Mesenchymal stem cell (in vitro differentiated cells and primary cell): ENCODE measurements around the gene PCMTD2.

Source experiments
- DNase-seq: peaks from one replicate; pipeline ENCODE4 v3.0.0-alpha.2; 2013
- H2AFZ ChIP-seq: one replicate; pipeline ENCODE4 v1.6.1; 2013; ENCODE audit warnings: low read depth, mild to moderate bottlenecking, control low read depth, inconsistent platforms, low read length, moderate library complexity
- H2AK5ac ChIP-seq: 2 replicates; pipeline ENCODE4 v1.6.1; 2013; ENCODE audit warnings: low read length, moderate library complexity, mild to moderate bottlenecking, inconsistent platforms; ENCODE audit not compliant: severe bottlenecking
- H2BK120ac ChIP-seq: one replicate; pipeline ENCODE4 v1.6.1; 2013; ENCODE audit warnings: low read depth, mild to moderate bottlenecking, inconsistent platforms, low read length, moderate library complexity
- H2BK12ac ChIP-seq, 2 experiments: one replicate each; pipeline ENCODE4 v1.6.1; 2013; ENCODE audit warnings: inconsistent platforms in 2 of 2, low read length in 2 of 2, mild to moderate bottlenecking in 2 of 2, moderate library complexity in 2 of 2, control low read depth in 1 of 2
- H2BK15ac ChIP-seq: one replicate; pipeline ENCODE4 v1.6.1; 2013; ENCODE audit warnings: mild to moderate bottlenecking, low read depth, inconsistent platforms; ENCODE audit not compliant: poor library complexity, severe bottlenecking
- H2BK5ac ChIP-seq: 2 replicates; pipeline ENCODE4 v1.6.1; 2013; ENCODE audit warnings: low read depth, mild to moderate bottlenecking, low read length, control low read depth, inconsistent platforms; ENCODE audit not compliant: poor library complexity, severe bottlenecking
- H3K14ac ChIP-seq, 2 experiments: one replicate each; pipeline ENCODE4 v1.6.1; 2013; ENCODE audit warnings: inconsistent platforms in 2 of 2, low read length in 2 of 2, control low read depth in 1 of 2, mild to moderate bottlenecking in 1 of 2, moderate library complexity in 1 of 2
- H3K18ac ChIP-seq, 2 experiments: one replicate each; pipeline ENCODE4 v1.6.1; 2013; ENCODE audit warnings: inconsistent platforms in 2 of 2, low read length in 2 of 2, control low read depth in 1 of 2, low read depth in 1 of 2, mild to moderate bottlenecking in 1 of 2
- H3K23ac ChIP-seq, 2 experiments: one replicate each; pipeline ENCODE4 v1.6.1; 2013; ENCODE audit warnings: inconsistent platforms in 2 of 2, low read length in 2 of 2, mild to moderate bottlenecking in 2 of 2, moderate library complexity in 2 of 2, control low read depth in 1 of 2
- H3K27ac ChIP-seq: 2 replicates; pipeline ENCODE4 v1.5.1; 2013; ENCODE audit warnings: mild to moderate bottlenecking, moderate library complexity, low read length, control low read depth, inconsistent platforms; ENCODE audit not compliant: poor library complexity, severe bottlenecking
- H3K27me3 ChIP-seq, 2 experiments: 2 replicates each; pipeline versions ENCODE4 v1.6.1 to v1.7.0; 2013; ENCODE audit warnings: low read length in 2 of 2, mild to moderate bottlenecking in 2 of 2, moderate library complexity in 2 of 2, control low read depth in 1 of 2, inconsistent platforms in 1 of 2; ENCODE audit not compliant: control insufficient read depth in 1 of 2, insufficient read depth in 1 of 2
- H3K36me3 ChIP-seq, 2 experiments: 2 replicates each; pipeline versions ENCODE4 v1.6.1 to v1.7.0; 2013; ENCODE audit warnings: low read length in 2 of 2, control low read depth in 1 of 2, inconsistent platforms in 1 of 2, low read depth in 1 of 2, mild to moderate bottlenecking in 1 of 2; ENCODE audit not compliant: insufficient read depth in 2 of 2, control insufficient read depth in 1 of 2
- H3K4ac ChIP-seq, 2 experiments: one replicate each; pipeline ENCODE4 v1.6.1; 2013; ENCODE audit warnings: inconsistent platforms in 2 of 2, low read length in 2 of 2, mild to moderate bottlenecking in 2 of 2, moderate library complexity in 2 of 2, control low read depth in 1 of 2, low read depth in 1 of 2
- H3K4me1 ChIP-seq: 2 replicates; pipeline ENCODE4 v1.6.1; 2013; ENCODE audit warnings: low read depth, low read length, control low read depth; ENCODE audit not compliant: control insufficient read depth, insufficient read depth
- H3K4me2 ChIP-seq: 2 replicates; pipeline ENCODE4 v1.6.1; 2013; ENCODE audit warnings: low read length, mild to moderate bottlenecking, inconsistent platforms; ENCODE audit not compliant: poor library complexity, severe bottlenecking
- H3K4me3 ChIP-seq, 2 experiments: 2 replicates each; pipeline versions ENCODE4 v1.5.1 to v1.7.0; 2013; ENCODE audit warnings: low read length in 2 of 2, mild to moderate bottlenecking in 2 of 2, control low read depth in 1 of 2, low read depth in 1 of 2; ENCODE audit not compliant: insufficient read depth in 1 of 2
- H3K79me1 ChIP-seq: replicated peaks from 2 replicates; pipeline ENCODE4 v1.6.1; 2013; ENCODE audit warnings: mild to moderate bottlenecking, control low read depth, low read length, inconsistent platforms; ENCODE audit not compliant: poor library complexity, severe bottlenecking
- H3K9ac ChIP-seq: 2 replicates; pipeline ENCODE4 v1.7.0; 2013; ENCODE audit warnings: mild to moderate bottlenecking, low read length, moderate library complexity
- H3K9me3 ChIP-seq: 2 replicates; pipeline ENCODE4 v1.7.0; 2013; ENCODE audit warnings: mild to moderate bottlenecking, low read length; ENCODE audit not compliant: control insufficient read depth
- H4K8ac ChIP-seq: one replicate; pipeline ENCODE4 v1.6.1; 2013; ENCODE audit warnings: inconsistent platforms, mild to moderate bottlenecking, low read length, moderate library complexity
- H4K91ac ChIP-seq: one replicate; pipeline ENCODE4 v1.6.1; 2013; ENCODE audit warnings: mild to moderate bottlenecking, low read length, inconsistent platforms
- WGBS: methylation state at CpG from one replicate; pipeline ENCODE4 v1.1.7; 2013; ENCODE audit warnings: mixed read lengths; 5-methylcytosine and 5-hydroxymethylcytosine counted together

Gene PCMTD2

GRCh38 chr20:64230461-64231145 is 24.9 kb upstream of the PCMTD2 start:
- no peaks in the 10 kb centered on the region for H3K9me3 ChIP-seq
- no peak overlapping the region for H3K4ac ChIP-seq
- WGBS: 84% methylated on average over 22 of the region's 22 CpGs
- H2AK5ac ChIP-seq: no peak overlapping the region
- no peak overlapping the region for H2BK12ac ChIP-seq
- no peaks in the 10 kb centered on the region for H3K79me1 ChIP-seq
- no peak for DNase-seq
- H3K27ac ChIP-seq: no peak overlapping the region
- H3K14ac ChIP-seq: no peak overlapping the region
- no peak overlapping the region for H3K9ac ChIP-seq
- H2BK5ac ChIP-seq: no peak overlapping the region
- peaks cover 4 to 56% of the 10 kb centered on the region in 2 experiments for H3K27me3 ChIP-seq
- no peak overlapping the region for H2AFZ ChIP-seq
- H3K23ac ChIP-seq: no peak overlapping the region
- H3K4me1 ChIP-seq: no peaks in the 10 kb centered on the region
- H2BK120ac ChIP-seq: no peak overlapping the region
- no peak overlapping the region for H4K8ac ChIP-seq
- no peak overlapping the region for H4K91ac ChIP-seq
- H3K4me3 ChIP-seq: no peak overlapping the region
- no peak overlapping the region for H3K4me2 ChIP-seq
- H2BK15ac ChIP-seq: no peak overlapping the region
- H3K36me3 ChIP-seq: no peaks in the 10 kb centered on the region
- no peak overlapping the region for H3K18ac ChIP-seq

GRCh38 chr20:64231621-64232550 is 23.7 kb upstream of the PCMTD2 start:
- Histone ChIP-seq H3K18ac (no peak overlapping the region), H3K27ac (no peak overlapping the region)

GRCh38 chr20:64232794-64233193 is 22.8 kb upstream of the PCMTD2 start:
- Histone ChIP-seq H2BK12ac (no peak overlapping the region), H3K18ac (no peak overlapping the region), H2AFZ (no peak overlapping the region), H3K9ac (no peak overlapping the region), H3K14ac (no peak overlapping the region), H3K9me3 (no peaks in the 10 kb centered on the region), H3K4ac (no peak overlapping the region), H3K4me1 (no peaks in the 10 kb centered on the region), H2AK5ac (no peak overlapping the region), H3K4me3 (no peak overlapping the region), H2BK120ac (no peak overlapping the region), H3K23ac (no peak overlapping the region), H3K79me1 (no peaks in the 10 kb centered on the region), H3K36me3 (no peaks in the 10 kb centered on the region), H3K27me3 (peaks cover 13 to 51% of the 10 kb centered on the region in 2 experiments), H4K8ac (no peak overlapping the region), H3K4me2 (no peak overlapping the region), H2BK15ac (no peak overlapping the region), H4K91ac (no peak overlapping the region), H2BK5ac (no peak overlapping the region), H3K27ac (no peak overlapping the region)
- WGBS: 90% methylated on average over 3 of the region's 3 CpGs
- DNase-seq: no peak

More at GRCh38 chr20:64231621-64232550, 23.7 kb upstream of the PCMTD2 start:
- Histone ChIP-seq H2BK15ac (no peak overlapping the region), H3K4me1 (no peaks in the 10 kb centered on the region), H3K36me3 (no peaks in the 10 kb centered on the region), H3K4me2 (no peak overlapping the region), H3K79me1 (no peaks in the 10 kb centered on the region), H3K4ac (no peak overlapping the region), H3K27me3 (peaks cover 9 to 52% of the 10 kb centered on the region in 2 experiments), H2BK12ac (peak overlapping the region in 1 of 2 experiments; percentile 3), H3K9me3 (no peaks in the 10 kb centered on the region), H2AFZ (no peak overlapping the region), H3K9ac (no peak overlapping the region), H3K23ac (no peak overlapping the region), H2AK5ac (no peak overlapping the region), H2BK5ac (no peak overlapping the region), H4K91ac (no peak overlapping the region), H2BK120ac (no peak overlapping the region), H4K8ac (no peak overlapping the region), H3K4me3 (no peak overlapping the region), H3K14ac (no peak overlapping the region)
- WGBS: 94% methylated on average over 27 of the region's 27 CpGs
- no peak for DNase-seq

- Histone ChIP-seq H3K4me3 (no peak overlapping the region), H3K18ac (no peak overlapping the region), H3K4me2 (no peak overlapping the region), H2BK5ac (no peak overlapping the region), H3K14ac (no peak overlapping the region), H2BK120ac (no peak overlapping the region), H4K91ac (no peak overlapping the region), H3K4me1 (no peaks in the 10 kb centered on the region), H3K27ac (no peak overlapping the region), H2AK5ac (no peak overlapping the region), H3K9me3 (no peaks in the 10 kb centered on the region), H4K8ac (no peak overlapping the region), H2BK12ac (no peak overlapping the region), H3K4ac (no peak overlapping the region), H3K36me3 (no peaks in the 10 kb centered on the region), H3K23ac (no peak overlapping the region), H3K27me3 (peaks cover 13 to 47% of the 10 kb centered on the region in 2 experiments), H2BK15ac (no peak overlapping the region), H2AFZ (no peak overlapping the region), H3K79me1 (no peaks in the 10 kb centered on the region), H3K9ac (no peak overlapping the region)
- WGBS: 94% methylated on average over 4 of the region's 5 CpGs
- no peak for DNase-seq
Observed at GRCh38 chr20:64233725-64234124, 21.8 kb upstream of the PCMTD2 start.
